ENCODE data around the gene FBXO17. TPM values are rescaled to one million over a fixed set of nuclear protein-coding genes. Genes with fewer than 3 reads are reported as not detected.

The FBXO17 gene
- total and polyA plus RNA-seq, 2 donors (not counting 1 experiment from before 2014, with no cell fraction given): not detected

- ChIA-PET POLR2A (no interaction called here), CTCF (interaction anchor here (0.6 to 0.7 kb wide), 2 partner anchors 25 to 476 kb away, joined by 3 to 4 read pairs; no protein-coding TSS in a partner anchor)
- 98% methylated on average over 6 of the region's 6 CpGs for WGBS (ENCODE audit: insufficient coverage)
Observed at GRCh38 chr19:38891771-38892170, 83.8 kb downstream of the FBXO17 start.

More at GRCh38 chr19:38891771-38892170, 83.8 kb downstream of the FBXO17 start:
- H3K9ac ChIP-seq (ENCODE audit: low read length): no peak overlapping the region
- H2AFZ ChIP-seq (ENCODE audit: insufficient read depth, low read depth, low read length, poor library complexity, severe bottlenecking): no peak overlapping the region
- H3K4me3 Mint-ChIP-seq: no peak overlapping the region
- intact Hi-C loops (cut with micrococcal nuclease): no loop called here
- H3K4me2 ChIP-seq (replicated peaks; ENCODE audit: low read depth, low read length, poor library complexity, severe bottlenecking): no peak overlapping the region
- no peaks in the 10 kb centered on the region for H3K9me3 ChIP-seq (ENCODE audit: control extremely low read depth in 1 of 3, control insufficient read depth in 2 of 3, insufficient read depth in 1 of 3, low read length in 2 of 3)
- no peak overlapping the region for H3K27ac Mint-ChIP-seq
- no peaks in the 10 kb centered on the region for H4K20me1 ChIP-seq (ENCODE audit: control insufficient read depth, insufficient read depth, low read length, poor library complexity, severe bottlenecking)
- no peak overlapping the region for H3K4me3 ChIP-seq (ENCODE audit: control extremely low read depth in 1 of 5, extremely low read depth in 1 of 5, insufficient read depth in 1 of 5, low read depth in 2 of 5, low read length in 4 of 5)
- H3K4me1 Mint-ChIP-seq: peaks cover 4% of the 10 kb centered on the region
- no peaks in the 10 kb centered on the region for H3K27me3 Mint-ChIP-seq
- DNase-seq (no peak), ATAC-seq (ENCODE audit: low read depth) (no peak)
- peaks cover 3 to 11% of the 10 kb centered on the region in 2 donors for H3K4me1 ChIP-seq (ENCODE audit: control insufficient read depth in 2 of 2, insufficient read depth in 2 of 2, low read length in 2 of 2)
- H3K27me3 ChIP-seq (replicated peaks in 1 of 4; ENCODE audit: control extremely low read depth in 1 of 4, control insufficient read depth in 3 of 4, insufficient read depth in 4 of 4, low read length in 3 of 4): no peaks in the 10 kb centered on the region
- H3K79me2 ChIP-seq (ENCODE audit: control insufficient read depth, insufficient read depth, low read length): peaks cover 44% of the 10 kb centered on the region
- H3K9me3 Mint-ChIP-seq (ENCODE audit: insufficient read depth): no peaks in the 10 kb centered on the region
- H3K27ac ChIP-seq (ENCODE audit: low read length in 2 of 2): no peak overlapping the region
- H3K36me3 ChIP-seq (replicated peaks in 1 of 2; ENCODE audit: control extremely low read depth in 1 of 2, control insufficient read depth in 1 of 2, extremely low read depth in 1 of 2, insufficient read depth in 2 of 2, low read length in 1 of 2): peaks cover 0 to 23% of the 10 kb centered on the region in 2 experiments
- no peak for TF ChIP-seq CTCF (IDR thresholded peaks at IDR 0.05)
- TF ChIP-seq EZH2 (IDR thresholded peaks at IDR 0.05; ENCODE audit: borderline replicate concordance, insufficient read depth, low read depth, low read length, poor library complexity, severe bottlenecking): no peak

Other genes starting within 250 kb of the FBXO17 start
- 28.6 TPM in 2 replicates for gene CAPN12, start 231.3 kb downstream of the FBXO17 start, total RNA-seq
- 50.5 and 104 TPM in 2 replicates for gene CAPN12, start 231.3 kb downstream of the FBXO17 start, polyA plus RNA-seq
- not detected in 2 replicates for gene LGALS7, start 202.2 kb downstream of the FBXO17 start, total RNA-seq
- not detected in 2 replicates for gene LGALS7, start 202.2 kb downstream of the FBXO17 start, polyA plus RNA-seq
- gene LGALS7B, start 186.5 kb downstream of the FBXO17 start, total RNA-seq: not detected in 2 replicates
- gene LGALS7B, start 186.5 kb downstream of the FBXO17 start, polyA plus RNA-seq: not detected in 2 replicates
- 6.9 and 8.4 TPM in 2 replicates for gene LGALS4, start 162.8 kb downstream of the FBXO17 start, total RNA-seq
- 5.2 and 5.4 TPM in 2 replicates for gene LGALS4, start 162.8 kb downstream of the FBXO17 start, polyA plus RNA-seq
- 133 and 151 TPM in 2 replicates for gene ECH1, start 143.9 kb downstream of the FBXO17 start, total RNA-seq
- gene ECH1, start 143.9 kb downstream of the FBXO17 start, polyA plus RNA-seq: 111 and 144 TPM in 2 replicates
- 397 and 418 TPM in 2 replicates for gene HNRNPL, start 125.8 kb downstream of the FBXO17 start, total RNA-seq
- 292 and 444 TPM in 2 replicates for gene HNRNPL, start 125.8 kb downstream of the FBXO17 start, polyA plus RNA-seq
- 66.2 and 67.0 TPM in 2 replicates for gene RINL, start 97.5 kb downstream of the FBXO17 start, total RNA-seq
- 66.2 and 113 TPM in 2 replicates for gene RINL, start 97.5 kb downstream of the FBXO17 start, polyA plus RNA-seq
- 41.8 and 42.4 TPM in 2 replicates for gene SIRT2, start 76.1 kb downstream of the FBXO17 start, total RNA-seq
- 57.1 and 65.9 TPM in 2 replicates for gene SIRT2, start 76.1 kb downstream of the FBXO17 start, polyA plus RNA-seq
- 30.3 and 31.5 TPM in 2 replicates for gene NFKBIB, start 75.8 kb downstream of the FBXO17 start, total RNA-seq
- gene NFKBIB, start 75.8 kb downstream of the FBXO17 start, polyA plus RNA-seq: 54.4 and 117 TPM in 2 replicates
- gene CCER2, start 63.6 kb downstream of the FBXO17 start, total RNA-seq: 0.39 and 1.4 TPM in 2 replicates
- gene CCER2, start 63.6 kb downstream of the FBXO17 start, polyA plus RNA-seq: 2.2 and 3.2 TPM in 2 replicates
- 32.0 and 38.1 TPM in 2 replicates for gene SARS2, start 45.0 kb downstream of the FBXO17 start, total RNA-seq
- 61.3 and 65.9 TPM in 2 replicates for gene SARS2, start 45.0 kb downstream of the FBXO17 start, polyA plus RNA-seq
- 27.0 and 29.2 TPM in 2 replicates for gene MRPS12, start 44.8 kb downstream of the FBXO17 start, total RNA-seq
- gene MRPS12, start 44.8 kb downstream of the FBXO17 start, polyA plus RNA-seq: 21.2 and 30.3 TPM in 2 replicates
- gene FBXO27, start 56.8 kb upstream of the FBXO17 start, total RNA-seq: 0.12 TPM in 1 of 2 replicates, not detected in the other
- 0.18 and 0.33 TPM in 2 replicates for gene FBXO27, start 56.8 kb upstream of the FBXO17 start, polyA plus RNA-seq
- not detected in 2 replicates for gene ACP7, start 108.6 kb upstream of the FBXO17 start, total RNA-seq
- gene ACP7, start 108.6 kb upstream of the FBXO17 start, polyA plus RNA-seq: not detected in 2 replicates
- gene PAK4, start 150.0 kb upstream of the FBXO17 start, total RNA-seq: 13.6 and 23.3 TPM in 2 replicates
- 12.0 and 13.3 TPM in 2 replicates for gene PAK4, start 150.0 kb upstream of the FBXO17 start, polyA plus RNA-seq
- not detected in 2 replicates for gene NCCRP1, start 221.2 kb upstream of the FBXO17 start, total RNA-seq
- gene NCCRP1, start 221.2 kb upstream of the FBXO17 start, polyA plus RNA-seq: 0.04 and 0.10 TPM in 2 replicates
- not detected in 2 replicates for gene SYCN, start 228.5 kb upstream of the FBXO17 start, total RNA-seq
- gene SYCN, start 228.5 kb upstream of the FBXO17 start, polyA plus RNA-seq: not detected in 2 replicates

Data from B cell (primary cell).